Stimulated activated CD4-positive, alpha-beta T cell treated with anti-CD3 and anti-CD28 coated beads, TNF-alpha, amount 100 ng/mL, for 4 hours (primary cell): ENCODE results near the gene COL7A1.
"Not testable (repeated sequence)": the region's sequence is repeated elsewhere in the genome, so short reads cannot be mapped to it uniquely, and the experiment has no call there.

ENCODE experiments used
- DNase-seq, 3 experiments: peaks; one replicate each; pipeline ENCODE4 v3.0.0-alpha.2; 2020; ENCODE audit warnings: low read depth in 3 of 3

COL7A1 gene

DNA sequence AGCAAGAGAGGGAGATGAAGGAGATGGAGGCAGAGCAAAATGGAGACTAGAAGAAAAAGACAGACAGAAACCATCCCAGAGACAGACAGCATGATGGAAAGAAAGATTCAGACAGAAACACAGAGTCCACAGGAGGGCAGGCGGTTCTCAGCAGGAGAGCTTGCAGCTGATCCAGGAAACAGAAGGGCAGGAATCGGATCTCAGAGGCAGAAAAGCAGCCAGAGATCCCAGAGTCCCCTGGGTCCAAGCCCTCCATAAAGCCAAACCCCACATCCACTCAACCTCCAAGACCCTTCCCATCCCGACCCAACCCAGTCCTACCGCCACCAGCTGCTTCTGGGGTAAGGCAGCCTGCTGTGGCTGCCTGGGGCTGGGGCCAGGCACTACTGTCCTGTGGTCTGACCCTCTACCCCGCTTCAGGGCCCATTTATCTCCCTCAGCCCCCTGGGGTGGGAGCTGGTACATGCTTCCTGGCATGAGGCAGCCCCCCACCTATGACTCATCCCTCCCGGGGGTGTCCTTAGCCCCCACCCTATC is 31.7 kb downstream of the COL7A1 start, which contains the start of gene UCN2:
TSS of gene UCN2 (minus strand) at position 400 of the 537 bp plus-strand sequence. CDS start 657 bp downstream, outside the sequence.
- no peak for DNase-seq

DNA sequence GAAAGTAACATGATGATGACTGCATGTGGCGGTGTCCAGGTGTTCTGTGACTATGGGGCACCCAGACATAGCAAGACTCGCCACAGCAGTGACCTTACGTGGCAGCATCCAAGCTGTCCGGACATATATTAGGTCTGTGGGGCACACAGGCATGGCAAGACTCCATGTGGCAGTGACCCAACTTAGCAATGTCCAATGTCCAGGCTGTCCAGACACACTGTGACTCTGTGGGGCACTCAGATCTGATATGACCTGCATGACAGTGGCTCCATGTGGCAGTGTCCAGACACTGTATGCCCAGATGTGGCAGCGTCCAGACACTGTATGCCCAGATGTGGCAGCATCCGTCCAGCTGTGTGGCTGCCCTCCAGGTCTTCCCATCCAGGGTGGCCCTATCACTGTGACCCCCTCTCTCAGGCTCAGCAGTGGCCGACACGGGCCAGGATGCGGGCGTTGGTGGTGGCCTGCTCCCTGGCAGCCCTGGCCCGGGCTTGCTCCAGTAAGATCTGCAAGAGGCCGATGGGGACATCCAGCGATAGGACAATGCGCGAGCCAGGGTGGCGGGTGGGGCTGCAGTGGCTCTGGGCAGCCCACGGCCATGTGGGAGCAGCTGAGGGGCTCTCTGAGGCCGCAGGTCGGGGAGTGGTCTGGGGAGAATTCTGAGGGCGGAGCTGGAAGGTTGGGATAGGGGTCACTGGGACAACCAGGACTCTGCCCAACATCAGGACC is 32.6 kb downstream of the COL7A1 start:
- DNase-seq: no peak

DNA sequence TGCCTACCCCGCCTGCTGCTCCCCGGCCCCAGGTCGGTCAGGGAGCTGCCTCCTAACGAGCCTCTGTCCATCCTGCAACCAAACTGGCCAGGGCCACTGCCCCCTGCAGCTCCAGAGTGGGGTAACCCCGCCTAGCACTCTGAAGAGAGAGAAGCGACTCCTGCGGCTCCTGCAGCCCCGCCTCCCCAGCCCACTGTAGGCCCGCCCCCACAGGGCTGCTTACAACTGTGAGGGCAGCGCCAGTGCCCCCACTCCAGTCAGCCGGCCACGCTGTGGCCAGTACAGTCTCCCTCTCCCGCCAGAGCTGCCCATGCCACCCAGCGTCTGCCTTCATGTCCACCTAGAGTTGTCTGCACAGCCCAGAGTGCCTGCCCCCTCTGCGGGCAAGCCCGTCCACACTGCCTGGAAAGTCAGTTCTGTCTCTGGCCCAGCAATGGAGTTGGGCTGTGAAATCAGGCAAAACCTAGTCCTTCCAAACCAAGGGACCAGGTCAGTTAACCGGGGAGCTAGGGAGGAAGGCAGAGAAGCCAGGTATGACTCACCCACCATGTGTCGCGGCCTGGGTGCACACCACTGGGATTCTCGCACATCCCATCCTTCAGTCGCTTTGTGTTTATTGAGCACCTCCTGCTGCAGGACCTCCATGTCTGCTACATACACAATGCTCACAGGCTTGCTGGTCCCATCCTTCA is 33.9 kb downstream of the COL7A1 start:
- no peak for DNase-seq

DNA sequence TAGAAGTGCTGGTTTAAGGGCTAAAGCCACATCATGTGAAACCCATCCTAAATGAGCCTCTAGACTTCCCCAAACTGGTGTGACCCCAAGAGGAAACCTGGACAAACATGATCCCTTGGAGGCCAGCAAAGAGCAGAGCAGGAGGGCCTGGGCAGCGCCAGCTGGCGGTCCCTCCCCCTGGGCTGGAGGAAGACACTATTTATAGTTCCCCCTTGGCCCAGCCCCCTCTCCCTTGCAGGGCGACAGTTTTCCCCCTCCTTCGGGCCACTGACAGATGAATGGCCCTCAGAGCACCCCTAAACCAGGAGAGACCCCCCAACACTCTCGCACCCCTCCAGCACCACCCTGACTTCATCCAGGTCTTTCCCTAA is 34.5 kb downstream of the COL7A1 start:
- no peak for DNase-seq

DNA sequence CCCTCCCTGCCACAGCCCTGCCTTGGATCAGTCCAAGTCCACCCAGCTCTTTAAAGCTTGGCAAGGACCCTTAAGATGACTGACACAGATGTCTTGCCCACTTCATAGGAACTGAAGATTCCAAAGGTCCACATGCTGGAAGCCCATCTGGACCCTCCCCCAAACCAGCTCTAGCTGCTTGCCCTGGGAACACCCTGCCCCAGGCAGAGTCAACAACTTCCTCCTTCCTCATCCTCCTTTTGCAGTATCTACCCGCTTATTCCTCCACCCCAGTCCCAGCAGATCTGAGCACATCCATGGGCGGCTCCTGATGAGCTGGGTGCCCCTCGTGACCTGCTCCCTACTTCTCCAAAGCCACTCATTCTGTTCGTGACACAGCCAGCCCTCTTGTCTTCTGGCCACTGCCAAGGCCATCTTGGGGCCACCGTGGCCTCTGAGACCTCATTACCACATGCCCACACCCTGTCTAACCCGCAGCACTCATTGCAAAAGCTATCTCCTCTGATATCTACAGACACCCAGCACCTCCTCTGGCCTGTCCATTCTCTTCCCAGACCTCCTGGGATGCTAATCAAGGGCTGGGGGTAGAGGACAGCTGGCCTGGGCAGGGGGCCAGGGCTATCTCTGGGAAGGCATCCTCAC is 36.5 kb downstream of the COL7A1 start:
- no peak for DNase-seq

GRCh38 chr3:48556796-48557626 is 38.1 kb downstream of the COL7A1 start, which contains the start of gene PFKFB4:
PFKFB4 (minus strand) TSS chr3:48556803; CDS start chr3:48556777, 26 bp downstream.
- peak; percentile 98 to 99 (median 99) for DNase-seq

DNA sequence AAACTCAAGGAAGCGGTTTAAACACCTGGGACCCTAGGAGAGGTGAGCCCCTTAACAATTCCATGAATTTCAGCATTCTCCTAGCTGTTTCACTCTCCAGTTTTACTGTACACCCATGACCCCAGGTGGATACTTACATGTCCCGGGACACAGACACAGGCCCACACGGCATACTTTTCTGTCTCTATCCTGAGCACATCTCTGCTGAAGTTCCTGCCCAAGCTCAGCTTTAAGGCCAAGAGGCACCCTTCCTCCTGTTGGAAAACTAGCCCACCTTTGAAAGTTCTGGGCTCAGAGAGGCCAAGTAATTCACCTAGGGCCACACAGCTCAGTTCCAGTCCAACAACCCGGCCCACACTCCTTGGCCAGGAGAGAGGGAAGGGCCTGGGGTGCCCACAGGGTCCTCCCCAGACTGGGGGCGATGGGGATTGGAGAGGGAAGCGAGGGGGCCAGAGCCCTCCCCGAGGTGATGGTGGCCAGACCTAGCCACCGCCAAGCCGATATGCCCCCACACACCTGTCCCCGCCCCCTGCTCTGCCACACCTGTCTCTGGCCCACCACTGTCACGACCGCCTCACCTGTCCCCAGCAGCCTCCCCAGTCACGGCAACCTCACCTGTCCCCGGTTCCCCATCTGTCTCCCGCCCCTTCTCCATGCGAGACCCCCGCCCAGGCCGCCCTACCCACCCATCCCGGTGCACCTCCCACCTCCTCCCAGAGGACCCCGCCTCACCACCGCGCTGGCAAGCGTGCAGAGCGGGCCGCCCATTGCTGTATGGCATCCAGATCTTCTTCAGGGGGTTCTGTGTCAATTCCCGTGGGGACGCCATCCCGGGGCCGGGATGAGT is 39.0 kb downstream of the COL7A1 start:
- no peak for DNase-seq

- no peak for DNase-seq
Observed at GRCh38 chr3:48555231-48555948, 39.7 kb downstream of the COL7A1 start.

DNA sequence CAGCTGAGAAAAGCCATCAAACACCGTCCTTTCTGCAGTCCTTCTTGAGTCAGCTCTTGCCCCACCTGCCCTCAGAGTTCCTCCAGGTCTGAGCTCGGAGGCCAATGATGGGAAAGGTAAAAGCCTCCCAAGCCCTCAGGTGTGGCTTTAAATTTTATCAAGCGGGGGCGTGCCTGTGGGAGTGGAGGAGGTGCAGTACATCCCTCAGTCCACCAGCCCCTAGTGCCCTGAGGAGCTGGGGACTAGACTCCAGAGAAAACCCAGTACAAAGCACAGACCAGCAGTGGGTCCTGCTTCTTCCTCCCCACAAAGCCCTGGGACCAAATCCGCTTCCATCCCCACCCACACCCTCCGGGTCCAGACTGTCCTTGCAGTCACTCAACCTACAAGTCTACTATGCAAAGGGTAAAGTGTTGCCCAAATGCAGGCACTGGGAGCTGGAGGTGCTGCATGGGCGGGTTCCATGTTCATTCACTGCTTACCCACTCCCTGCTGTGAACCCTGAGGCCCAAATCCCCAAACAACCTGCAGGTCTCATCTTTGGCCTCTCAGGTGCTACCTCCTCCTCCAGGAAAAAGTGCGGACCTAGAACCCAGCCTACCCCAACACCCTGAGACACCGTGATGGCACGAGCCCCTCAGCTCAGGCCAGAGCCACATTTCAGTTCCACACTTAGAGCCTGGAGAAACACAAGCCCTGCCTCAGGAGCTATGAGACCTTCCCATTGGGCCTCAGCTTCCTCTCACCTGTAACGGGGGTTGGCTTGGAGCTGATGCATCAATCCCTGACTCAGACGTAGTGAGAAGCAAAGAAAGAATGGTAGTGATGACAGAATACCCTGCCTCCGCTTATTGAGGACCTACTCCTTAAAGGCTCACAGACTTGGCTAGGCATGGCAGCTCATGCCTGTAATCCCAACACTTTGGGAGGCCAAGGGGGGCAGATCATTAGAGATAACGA is 41.0 kb downstream of the COL7A1 start:
- DNase-seq: no peak

DNA sequence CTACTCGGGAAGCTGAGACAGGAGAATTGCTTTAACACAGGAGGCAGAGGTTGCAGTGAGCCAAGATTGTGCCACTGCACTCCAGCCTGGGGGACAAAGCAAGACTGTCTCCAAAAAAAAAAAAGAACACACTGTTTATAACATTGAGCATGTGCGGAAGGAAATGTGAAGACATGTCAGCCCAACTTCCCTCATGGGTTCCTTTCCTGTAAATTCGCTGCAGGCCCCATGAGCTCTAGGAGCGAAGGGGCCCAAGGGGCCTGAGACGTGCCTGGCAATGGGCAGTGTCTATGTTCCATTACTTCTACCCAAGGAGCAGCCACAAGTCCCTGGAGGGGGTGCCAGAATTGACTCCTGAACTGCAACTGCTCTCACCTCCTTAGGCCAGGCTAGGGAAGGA is 41.8 kb downstream of the COL7A1 start:
- no peak for DNase-seq

DNA sequence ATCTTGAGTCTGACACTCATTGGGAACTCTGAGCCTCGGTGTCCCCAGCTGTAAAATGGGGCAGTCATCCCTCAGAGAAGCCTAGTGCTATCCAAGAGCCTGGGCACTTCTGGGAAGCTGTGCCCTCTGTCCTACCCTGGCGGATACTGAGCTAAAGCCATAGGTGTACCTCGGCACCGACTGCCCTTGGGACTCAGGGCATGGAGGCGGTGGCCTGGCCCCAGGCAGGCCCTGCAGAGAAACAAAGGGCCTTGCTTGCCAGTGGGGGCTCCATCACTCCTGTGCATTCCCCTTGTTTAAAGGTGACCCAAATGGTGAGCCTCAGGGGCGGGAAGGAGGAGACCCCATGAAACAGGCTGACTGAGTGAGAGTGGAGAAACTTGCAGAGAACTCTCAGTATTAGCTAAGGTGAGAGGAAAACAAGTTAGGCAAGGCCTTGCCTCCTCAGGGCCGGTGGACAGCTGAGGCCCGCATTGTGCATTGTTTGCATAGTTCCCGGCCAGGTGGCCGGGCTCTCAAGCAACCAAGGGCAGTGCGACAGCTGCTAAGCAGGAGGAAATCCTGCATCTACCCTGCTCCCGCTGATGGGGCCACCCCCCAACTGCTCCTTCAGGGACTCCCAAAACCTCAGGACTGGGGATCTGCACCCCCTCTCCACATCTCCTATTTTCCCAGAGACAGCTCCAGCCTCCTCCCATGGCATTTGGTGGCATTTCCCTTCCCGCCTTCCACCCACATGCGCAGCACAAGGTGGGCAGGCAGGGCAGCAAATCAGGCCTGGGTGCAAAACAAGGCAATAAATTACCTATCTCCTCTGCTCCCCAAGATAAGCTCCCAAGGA is 42.8 kb downstream of the COL7A1 start:
- no peak for DNase-seq

- not testable (repeated sequence) for DNase-seq
Observed at GRCh38 chr3:48551651-48552050, 43.5 kb downstream of the COL7A1 start.

- DNase-seq: peak; percentile 70 to 78 (median 77)
Observed at GRCh38 chr3:48548729-48549705, 46.1 kb downstream of the COL7A1 start.

GRCh38 chr3:48548126-48548525 is 47.0 kb downstream of the COL7A1 start:
- no peak for DNase-seq

GRCh38 chr3:48546203-48546829 is 48.8 kb downstream of the COL7A1 start:
- no peak for DNase-seq

GRCh38 chr3:48544141-48544540 is 51.0 kb downstream of the COL7A1 start:
- no peak for DNase-seq
